ENCODE data around the gene ACY1.
A peak's percentile ranks its signal among the peaks of the same experiment; 100 is the strongest.

The ACY1 gene

DNA sequence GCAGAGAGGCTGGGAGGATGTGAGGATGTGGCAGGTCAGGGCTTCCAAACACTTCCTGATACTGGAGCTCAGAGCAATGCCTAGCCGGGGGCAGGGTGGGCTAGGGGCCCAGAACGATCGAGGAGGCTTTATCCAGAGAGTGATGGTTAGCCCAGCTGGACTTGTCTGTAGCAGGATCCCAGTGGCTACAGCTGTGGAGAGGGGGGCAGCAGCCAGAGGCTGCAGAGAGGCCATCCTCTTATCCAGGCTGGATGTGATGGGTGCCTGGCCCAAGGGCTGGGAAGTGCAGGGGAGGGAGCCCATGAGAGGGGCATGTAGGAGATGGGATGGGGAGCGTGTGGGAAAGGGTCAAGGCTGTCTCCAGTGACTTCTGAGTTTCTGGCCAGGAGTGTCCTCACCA, 36.5 kb upstream of the ACY1 start:
- DNase-seq = no peak

DNA sequence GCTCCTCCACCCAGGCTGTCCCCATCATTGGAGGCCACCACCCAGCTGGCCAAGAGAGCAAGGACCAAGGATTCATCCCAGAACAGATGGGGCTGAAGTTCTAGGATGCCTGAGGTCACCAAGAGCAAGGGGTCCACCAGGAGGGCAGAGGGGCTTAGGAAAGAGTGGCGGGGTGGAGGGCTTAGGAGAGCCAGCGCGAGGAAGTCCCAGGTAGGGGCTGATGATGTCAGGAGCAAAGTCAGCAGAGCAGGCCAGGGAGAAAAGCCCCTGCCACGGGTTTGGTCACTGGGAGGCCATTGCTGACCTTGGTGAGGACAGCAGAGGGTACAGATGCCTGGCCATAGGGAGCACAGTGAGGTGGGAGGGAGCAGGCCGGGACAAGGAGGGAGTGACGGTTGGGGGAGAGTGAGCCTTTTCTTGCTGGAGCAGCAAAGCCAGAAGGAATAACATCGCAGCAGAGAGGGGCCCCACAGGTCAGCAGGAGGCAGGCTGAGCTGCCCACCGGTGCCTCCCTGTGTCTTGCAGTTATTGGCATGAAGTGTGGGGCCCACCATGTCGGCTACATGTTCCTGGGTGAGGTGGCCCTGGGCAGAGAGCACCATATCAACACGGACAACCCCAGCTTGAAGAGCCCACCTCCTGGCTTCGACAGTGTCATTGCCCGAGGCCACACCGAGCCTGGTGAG, 36.0 kb upstream of the ACY1 start:
- no peak for DNase-seq

DNA sequence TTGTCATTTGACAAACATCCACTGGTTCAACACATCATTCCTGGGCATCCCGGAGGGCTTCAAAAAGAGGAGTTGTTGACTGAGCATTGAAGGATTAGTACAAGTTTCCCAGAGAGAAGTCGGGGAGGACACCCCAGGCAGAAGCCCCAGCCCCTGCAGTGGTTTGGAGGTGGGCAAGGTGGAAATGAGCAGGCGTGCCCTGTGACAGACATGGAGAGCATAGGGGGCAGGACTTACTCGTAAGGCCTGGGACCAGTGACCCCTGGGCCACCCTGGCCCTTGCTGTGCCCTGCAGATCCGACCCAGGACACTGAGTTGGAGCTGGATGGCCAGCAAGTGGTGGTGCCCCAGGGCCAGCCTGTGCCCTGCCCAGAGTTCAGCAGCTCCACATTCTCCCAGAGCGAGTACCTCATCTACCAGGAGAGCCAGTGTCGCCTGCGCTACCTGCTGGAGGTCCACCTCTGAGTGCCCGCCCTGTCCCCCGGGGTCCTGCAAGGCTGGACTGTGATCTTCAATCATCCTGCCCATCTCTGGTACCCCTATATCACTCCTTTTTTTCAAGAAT, 35.2 kb upstream of the ACY1 start:
- DNase-seq = no peak

DNA sequence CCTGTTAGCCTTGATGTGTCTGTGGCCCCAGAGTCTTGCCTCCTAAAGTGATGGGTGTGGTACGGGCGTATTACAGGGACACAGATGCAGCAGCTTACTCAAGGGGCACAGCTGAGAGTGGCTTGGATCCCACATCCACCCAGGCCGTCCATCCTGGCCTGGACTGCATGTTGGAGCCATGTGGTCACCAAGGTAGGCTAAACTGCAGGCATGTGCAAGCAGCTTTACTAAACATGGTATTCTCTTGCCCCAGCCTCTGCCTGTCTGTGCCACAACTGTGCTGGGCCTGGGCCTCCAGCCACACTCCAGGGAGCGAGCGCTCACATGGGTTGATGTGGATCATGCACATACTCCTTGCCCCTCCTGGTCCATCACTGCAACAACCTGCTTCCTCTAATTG, 34.2 kb upstream of the ACY1 start:
- DNase-seq = no peak

DNA sequence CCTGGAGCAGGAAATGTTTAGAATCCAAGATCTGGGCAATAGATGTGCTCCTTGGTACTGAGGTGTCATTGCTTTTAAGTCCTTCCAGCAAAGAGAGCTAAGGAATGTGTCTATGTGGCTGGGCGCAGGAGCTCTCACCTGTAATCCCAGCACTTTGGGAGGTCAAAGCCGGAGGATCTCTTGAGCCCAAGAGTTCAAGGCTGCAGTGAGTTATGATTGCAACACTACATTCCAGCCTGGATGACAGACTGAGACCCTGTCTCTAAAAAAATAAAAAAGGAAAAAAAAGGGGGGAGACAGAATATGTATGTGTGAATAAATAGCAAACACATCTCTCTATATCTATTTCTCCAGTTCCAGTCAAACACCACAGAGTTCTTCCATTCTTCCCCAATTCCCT, 32.4 kb upstream of the ACY1 start:
- DNase-seq = no peak

DNA sequence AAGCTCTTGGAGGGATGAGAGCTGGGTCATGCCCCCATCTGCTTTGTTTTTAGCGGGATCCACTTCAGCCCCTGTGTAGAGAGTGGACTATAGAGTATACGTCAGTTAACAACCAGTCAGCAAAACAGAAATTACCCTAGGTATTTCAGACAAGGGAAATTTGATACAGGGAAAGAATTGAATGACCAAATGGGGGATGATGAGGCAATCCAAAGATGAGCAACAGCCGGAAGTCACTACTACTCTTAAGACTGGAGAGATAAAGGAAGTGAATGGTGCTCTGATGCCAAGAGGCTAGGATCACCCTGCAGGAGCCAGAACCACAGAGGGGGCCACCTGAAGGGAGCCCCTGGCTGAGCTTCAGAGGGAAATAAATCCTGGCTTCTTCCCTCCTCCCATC, 29.9 kb upstream of the ACY1 start:
- DNase-seq = peak; percentile 7

DNA sequence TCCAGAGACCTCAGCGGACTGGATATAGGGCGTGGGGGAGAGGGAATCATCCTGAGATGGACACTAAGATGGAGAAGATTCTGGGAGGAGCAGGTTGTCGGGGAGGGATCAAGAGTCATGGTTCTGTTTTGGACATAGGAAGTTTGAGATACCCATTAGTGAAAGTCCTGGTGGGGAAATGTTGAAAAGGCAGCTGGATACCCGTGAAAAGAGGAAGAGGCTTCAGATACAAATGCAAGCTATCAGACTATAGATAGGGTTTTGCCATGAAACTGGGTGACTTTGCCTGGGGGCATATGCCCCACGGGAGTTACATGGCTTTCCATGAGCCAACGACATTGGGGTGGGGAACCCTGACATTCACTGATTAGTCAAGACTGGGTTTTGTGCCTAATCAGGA, 29.2 kb upstream of the ACY1 start:
- no peak for DNase-seq

DNA sequence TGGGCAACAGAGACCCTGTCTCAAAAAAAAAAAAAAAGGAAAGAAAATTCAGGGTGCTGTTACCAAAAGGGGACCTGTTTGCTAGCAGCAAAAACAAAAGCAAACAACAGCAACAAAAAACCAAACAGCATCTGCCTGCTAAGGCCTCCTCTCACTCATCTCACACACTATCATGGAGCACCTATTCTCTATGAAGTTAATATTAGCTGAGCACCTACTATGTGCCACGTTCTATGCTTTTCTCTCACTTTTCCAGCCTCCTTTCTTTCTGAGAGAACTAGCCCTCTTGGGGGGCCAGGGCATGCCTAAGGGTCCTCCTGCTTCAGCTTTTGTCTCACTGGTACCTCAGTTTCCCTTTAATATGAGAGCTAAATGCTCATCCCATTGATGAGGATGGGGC, 28.6 kb upstream of the ACY1 start:
- DNase-seq = no peak

DNA sequence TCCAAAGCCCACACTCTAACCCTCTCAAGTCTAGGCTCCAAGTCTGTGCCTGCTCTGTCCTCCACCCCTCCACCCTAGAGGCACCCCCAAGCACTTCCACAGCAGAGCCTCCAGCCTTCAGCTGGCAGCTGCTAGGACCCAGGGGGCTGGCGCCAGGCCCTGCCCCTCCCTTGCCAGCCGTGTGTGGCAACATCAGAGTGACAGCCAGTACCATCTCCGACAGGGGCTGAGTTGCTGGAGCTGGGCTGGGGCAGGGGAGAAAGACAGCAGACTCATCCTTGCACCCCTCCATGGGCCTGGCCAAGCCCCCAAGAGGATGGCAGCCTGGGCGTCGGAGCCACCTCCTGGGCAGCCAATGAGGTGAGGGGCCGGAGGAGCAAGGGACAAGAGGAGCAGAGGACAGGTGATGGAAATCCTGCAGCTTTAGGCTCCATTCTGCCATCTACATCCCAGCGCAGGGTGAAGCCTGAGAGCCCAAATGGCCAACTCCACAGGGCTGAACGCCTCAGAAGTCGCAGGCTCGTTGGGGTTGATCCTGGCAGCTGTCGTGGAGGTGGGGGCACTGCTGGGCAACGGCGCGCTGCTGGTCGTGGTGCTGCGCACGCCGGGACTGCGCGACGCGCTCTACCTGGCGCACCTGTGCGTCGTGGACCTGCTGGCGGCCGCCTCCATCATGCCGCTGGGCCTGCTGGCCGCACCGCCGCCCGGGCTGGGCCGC, 28.0 kb upstream of the ACY1 start, which contains the start of gene GPR62:
TSS of gene GPR62 (plus strand) at position 207 of the 718 bp plus-strand sequence. CDS start at position 479, 272 bp downstream.
- no peak for DNase-seq

DNA sequence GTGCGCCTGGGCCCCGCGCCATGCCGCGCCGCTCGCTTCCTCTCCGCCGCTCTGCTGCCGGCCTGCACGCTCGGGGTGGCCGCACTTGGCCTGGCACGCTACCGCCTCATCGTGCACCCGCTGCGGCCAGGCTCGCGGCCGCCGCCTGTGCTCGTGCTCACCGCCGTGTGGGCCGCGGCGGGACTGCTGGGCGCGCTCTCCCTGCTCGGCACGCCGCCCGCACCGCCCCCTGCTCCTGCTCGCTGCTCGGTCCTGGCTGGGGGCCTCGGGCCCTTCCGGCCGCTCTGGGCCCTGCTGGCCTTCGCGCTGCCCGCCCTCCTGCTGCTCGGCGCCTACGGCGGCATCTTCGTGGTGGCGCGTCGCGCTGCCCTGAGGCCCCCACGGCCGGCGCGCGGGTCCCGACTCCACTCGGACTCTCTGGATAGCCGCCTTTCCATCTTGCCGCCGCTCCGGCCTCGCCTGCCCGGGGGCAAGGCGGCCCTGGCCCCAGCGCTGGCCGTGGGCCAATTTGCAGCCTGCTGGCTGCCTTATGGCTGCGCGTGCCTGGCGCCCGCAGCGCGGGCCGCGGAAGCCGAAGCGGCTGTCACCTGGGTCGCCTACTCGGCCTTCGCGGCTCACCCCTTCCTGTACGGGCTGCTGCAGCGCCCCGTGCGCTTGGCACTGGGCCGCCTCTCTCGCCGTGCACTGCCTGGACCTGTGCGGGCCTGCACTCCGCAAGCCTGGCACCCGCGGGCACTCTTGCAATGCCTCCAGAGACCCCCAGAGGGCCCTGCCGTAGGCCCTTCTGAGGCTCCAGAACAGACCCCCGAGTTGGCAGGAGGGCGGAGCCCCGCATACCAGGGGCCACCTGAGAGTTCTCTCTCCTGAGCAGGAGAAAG, 27.2 kb upstream of the ACY1 start:
- DNase-seq = no peak

DNA sequence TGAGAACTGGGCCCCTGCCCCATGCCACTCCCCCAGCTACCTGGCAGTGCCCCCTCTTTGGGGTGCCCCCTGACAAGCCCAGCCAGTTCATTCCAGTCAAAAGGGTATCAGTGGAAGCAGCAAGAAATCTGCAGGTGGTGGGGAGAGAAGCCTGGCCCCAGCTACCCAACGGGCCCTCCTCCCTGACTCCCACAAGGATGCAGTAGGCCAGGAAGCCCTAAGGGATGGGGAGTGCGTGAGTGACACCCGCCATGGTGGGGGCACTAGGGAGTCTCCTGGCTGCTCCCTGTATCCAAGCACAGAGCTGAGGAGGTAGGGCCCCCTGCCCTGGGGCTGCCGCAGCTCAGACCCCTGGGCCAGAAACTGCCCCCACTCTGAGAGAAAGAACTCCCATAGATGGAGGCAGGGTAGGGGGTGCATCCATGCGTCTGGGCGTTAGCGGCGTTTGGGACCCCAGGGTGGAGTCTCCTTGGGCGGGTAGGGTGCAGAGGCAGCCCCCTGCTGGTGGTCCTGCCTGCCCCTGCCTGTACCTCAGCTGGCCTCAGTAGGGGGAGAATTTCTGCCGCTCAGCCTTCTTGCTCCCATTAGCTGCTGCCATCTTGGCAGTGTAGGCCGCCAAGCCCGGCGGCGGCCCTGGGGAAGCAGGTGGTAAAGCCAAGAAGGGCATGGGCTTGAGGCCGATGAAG, 25.7 kb upstream of the ACY1 start:
- DNase-seq = no peak

DNA sequence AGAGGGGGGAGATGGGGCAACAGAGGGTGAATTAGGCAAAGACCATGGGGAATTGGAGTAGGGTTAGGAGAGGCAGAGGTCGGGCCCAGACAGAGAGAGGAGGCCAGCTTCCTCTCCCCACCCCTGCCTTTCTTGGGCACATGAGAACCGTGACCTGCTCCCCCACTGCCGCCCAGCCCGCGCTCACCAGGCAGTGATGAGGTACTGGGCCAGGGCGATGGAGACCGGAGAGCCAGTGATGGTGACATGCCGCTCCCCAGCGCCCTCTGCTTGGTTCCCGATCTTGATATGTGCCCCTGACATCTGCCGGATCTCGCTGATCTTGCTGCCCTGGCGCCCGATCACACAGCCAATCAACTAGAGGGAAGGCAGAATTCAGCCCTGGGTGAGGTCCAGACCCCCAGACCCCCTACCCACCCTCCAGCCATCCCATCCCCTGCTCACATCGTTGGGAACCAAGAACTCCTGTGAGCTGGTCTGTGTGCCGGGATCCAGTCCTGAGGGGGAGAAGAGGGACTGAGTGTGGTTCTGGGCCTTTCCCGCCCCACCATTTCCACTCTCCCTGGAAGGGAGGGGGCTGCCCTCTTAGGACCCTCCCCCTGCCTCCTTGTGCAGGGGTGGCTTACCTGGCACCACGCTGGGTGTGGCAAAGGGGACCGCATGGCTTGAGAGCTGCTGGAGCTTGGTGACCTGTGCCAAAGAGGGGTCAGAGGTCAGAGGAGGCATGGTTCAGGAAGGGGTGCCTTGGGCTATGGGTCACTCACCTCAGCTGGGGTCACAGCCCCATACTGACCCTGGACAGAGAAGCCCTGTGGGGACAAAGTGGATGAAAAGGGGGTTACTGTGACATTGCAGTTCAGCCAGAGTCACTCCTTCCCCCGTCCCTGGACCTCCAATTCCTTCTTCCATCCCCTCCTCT, 24.5 kb upstream of the ACY1 start:
- no peak for DNase-seq

DNA sequence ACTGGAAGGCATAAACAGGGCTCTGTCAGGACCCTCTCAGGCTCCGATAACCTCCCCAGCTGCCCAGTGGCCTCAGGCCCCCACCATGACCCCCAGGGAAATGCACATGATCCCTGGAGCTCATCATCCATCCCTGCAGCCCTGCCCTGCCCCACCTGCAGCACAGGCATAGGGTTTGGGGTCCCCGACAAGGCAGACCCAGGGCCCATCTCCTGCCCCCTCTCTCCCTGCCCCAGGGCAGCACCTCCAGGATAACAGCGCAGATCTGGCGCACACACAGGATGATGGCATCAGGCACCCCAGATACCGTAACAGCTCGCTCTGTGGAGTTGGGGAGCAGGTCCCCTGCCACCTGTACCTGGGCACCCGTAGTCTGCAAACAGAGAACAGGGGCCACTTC, 23.7 kb upstream of the ACY1 start:
- no peak for DNase-seq

DNA sequence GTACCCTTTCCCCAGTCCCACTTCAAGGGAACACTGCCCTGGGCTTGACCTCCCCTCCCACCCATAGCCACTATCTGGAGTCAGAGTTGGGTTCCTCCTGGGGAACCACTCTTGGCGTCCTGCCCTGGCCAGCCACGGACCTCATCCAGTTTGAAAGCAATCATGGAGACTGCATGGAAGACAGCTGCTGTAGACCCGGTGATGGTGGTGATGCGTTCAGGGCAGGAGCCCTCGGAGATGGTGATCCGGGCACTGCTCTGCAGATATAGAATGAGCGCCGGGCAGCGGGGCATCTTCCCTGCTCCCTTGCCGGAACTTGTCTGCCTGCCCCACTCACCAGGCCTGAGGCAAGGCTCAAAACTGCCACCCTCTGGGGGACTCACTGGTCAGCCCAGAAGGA, 22.9 kb upstream of the ACY1 start:
- no peak for DNase-seq

DNA sequence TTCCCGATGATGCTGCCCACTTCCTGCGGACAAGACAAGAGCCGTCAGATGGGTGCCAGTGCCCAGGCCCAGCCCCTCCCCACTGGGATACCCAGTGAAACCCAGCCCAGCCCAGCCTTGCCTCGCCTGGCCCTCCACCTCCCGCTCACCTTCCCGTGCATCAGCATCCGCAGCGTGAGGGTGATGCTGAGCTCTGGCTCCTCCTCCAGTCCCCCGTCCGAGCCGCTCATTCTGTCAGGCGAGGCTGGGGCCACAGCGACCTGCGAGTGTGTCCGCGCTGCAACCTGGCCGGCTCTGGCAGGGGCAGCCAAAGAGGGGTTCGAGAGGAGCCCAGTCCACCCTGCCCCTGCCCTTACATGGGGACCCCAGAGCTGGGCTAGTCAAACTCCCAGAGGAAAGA, 22.3 kb upstream of the ACY1 start:
- DNase-seq = no peak

DNA sequence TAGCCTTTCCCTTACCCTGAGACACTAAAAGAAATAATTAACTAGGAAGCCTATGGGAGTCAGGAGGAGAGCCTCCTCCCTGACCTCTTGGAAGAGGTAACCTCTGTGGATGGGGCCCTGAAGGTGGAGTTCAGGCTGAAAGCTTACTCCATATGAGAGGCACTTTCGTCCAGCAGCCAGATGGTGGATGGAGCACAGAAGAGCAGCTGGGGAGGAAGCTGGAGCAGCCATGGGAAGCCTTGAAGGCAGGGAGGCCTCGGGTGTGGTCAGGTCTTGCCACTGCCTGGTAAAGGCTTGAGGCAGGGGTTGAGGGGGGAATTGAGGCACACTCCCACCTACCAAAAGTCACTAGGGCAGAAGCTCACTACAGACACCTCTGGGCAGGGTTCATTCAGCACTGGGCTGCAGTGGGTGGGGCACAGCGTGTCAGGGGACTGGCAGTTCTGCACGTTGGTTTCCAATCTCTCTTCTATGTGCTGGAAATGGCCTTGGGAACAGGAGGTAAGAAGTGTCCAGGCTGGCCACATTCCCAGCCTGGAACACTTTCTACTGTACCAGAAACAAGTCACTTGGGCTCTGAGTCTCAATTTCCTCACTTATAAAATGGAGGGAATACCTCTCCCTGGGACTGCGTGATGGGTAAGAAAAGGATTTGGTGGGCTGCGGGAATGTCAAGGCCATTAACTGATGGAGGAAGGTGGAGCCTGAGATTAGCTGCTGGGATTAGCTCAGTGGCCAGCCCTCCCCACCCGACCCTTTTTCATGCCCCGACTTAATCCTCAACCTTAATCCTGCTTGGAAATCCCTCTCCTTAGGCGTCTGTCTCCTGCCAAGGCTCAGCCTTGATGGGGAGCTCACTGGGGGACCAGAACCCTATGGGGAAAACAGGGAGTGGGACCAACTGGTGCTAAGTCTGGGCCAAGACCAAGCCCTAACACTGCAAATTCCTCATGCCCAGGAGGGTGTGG, 21.4 kb upstream of the ACY1 start:
- DNase-seq = no peak

DNA sequence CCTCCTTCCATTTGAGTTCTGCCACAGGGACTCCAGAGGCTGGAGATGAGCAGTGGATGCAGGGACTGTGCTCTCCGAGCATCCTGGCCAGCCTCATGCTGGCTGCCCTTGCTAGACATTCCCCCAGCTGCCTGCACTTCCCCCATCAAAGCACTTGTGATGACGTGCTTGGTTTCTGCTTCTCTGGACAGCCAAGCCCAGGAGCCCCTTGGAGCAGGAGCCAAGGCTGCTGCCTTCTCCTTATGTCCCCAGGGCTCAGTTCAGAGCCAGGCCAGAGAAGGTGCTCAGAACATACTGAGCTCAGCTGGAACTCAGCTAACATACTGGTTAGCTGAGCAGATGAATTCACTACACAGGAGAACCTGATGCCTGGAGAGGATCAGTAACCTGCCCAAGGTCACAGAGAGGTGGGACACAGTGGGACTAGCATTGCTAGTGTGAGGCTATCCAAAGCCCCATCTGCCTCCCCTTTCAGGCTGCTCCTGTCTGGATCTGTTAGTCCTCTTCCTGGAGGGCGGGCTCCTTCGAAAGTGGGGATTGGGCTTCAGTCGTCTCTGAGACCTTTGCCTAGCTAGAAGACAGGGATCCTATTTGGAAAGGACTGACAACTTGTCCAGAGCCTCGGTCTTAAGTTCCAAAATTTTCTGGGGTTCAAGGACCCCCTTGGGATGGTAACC, 20.3 kb upstream of the ACY1 start:
- DNase-seq = no peak

DNA sequence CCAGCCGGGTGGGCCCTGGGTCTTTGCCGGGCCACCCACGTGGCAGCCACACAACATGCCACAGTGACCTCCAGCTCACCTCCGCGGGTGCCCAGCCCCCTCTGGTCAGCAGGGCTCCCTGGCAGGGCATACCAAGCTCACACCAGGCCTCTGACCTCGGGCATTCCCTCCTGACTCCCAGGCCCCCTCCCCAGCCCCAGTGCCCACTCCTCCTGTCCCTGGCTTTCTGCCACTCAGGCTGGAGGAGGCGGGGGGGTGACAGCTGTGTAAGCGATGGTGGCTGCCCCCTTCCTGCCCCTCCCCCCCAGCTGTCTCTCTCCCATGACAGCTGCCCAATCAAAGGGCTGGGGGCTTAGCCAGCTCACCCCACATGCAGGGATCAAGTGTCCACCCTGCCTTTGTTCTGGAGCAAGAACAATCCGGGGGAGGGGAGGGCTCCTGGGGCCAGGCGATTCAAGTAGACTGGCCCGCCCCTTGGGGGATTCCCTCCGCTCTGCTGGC, 19.3 kb upstream of the ACY1 start:
- no peak for DNase-seq

DNA sequence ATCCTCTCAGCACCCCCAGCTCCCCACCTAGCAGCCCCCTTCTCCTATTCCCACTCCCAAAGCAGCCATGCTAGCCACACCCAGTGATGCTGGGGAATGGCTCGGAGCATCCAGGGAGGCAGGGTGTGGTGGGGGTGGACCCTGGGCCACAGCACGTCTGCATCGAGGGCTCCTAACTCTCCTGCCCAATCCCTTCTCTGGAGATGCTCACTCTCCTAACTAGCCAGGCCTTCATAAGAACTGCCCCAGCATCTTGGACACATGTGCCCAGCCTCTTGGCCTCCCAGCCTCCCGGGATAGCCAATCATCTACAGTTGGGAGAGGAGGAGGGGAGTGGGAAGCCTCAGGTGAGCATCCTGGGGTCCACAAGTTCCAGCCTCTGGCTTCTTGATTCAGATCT, 18.8 kb upstream of the ACY1 start:
- DNase-seq = no peak

DNA sequence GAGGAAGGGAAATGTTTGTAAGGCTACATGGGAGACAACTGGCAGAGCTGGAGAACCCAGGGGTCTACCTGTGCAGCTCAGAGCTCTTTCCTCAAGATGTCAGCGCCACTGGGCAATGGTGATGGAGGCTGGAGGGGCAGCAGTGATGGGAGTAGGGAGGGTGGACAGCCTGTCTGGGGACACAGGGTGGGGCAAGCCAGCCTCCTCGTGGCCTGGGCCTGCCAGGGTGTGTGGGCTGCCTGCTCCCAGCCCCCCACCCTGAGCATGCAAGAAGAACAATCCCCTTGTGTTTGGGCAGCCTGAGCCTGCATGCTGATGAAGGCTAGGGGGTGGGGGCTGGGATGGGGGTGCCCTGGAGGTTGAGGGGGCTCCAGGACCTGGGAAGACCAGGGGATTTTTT, 17.3 kb upstream of the ACY1 start:
- no peak for DNase-seq

Data from NCI-H748 treated with DMSO at 0.1 percent for 48 hours (cell line).